ENCODE results near the gene BCAR1.

The BCAR1 gene

DNA sequence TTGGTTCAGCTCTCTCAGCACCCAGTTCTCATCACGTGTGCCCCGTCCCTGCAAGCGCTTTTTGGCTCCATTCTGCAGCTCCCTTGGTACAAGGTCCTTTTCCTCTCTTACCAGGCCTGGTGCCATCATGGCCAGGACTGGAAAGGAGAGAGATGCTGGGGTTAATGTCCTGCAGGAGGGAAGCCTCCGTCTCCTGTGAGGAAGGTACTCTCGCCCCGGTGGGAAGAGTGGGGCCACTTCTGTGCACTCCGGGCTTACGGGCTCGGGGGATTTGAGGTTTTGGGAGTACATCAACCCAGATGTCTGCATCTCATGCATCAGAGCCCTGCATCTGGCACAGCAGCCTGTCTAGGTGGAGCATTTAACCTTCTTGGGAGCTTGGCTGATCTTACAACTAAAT lies 54.6 kb downstream of the BCAR1 start:
- Histone ChIP-seq H3K27me3 (peaks cover 62% of the 10 kb centered on the region), H3K4me1 (ENCODE audit: control insufficient read depth in 1 of 2, insufficient read depth in 1 of 2, low read depth in 1 of 2, low read length in 1 of 2) (no peaks in the 10 kb centered on the region), H3K36me3 (no peaks in the 10 kb centered on the region), H3K9me3 (no peaks in the 10 kb centered on the region), H3K4me3 (ENCODE audit: low read depth in 1 of 2, low read length in 1 of 2) (no peak overlapping the region), H3K27ac (no peak overlapping the region)
- TF ChIP-seq, protein P1, sequence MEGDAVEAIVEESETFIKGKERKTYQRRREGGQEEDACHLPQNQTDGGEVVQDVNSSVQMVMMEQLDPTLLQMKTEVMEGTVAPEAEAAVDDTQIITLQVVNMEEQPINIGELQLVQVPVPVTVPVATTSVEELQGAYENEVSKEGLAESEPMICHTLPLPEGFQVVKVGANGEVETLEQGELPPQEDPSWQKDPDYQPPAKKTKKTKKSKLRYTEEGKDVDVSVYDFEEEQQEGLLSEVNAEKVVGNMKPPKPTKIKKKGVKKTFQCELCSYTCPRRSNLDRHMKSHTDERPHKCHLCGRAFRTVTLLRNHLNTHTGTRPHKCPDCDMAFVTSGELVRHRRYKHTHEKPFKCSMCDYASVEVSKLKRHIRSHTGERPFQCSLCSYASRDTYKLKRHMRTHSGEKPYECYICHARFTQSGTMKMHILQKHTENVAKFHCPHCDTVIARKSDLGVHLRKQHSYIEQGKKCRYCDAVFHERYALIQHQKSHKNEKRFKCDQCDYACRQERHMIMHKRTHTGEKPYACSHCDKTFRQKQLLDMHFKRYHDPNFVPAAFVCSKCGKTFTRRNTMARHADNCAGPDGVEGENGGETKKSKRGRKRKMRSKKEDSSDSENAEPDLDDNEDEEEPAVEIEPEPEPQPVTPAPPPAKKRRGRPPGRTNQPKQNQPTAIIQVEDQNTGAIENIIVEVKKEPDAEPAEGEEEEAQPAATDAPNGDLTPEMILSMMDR (IDR thresholded peaks at IDR 0.05) = no peak

DNA sequence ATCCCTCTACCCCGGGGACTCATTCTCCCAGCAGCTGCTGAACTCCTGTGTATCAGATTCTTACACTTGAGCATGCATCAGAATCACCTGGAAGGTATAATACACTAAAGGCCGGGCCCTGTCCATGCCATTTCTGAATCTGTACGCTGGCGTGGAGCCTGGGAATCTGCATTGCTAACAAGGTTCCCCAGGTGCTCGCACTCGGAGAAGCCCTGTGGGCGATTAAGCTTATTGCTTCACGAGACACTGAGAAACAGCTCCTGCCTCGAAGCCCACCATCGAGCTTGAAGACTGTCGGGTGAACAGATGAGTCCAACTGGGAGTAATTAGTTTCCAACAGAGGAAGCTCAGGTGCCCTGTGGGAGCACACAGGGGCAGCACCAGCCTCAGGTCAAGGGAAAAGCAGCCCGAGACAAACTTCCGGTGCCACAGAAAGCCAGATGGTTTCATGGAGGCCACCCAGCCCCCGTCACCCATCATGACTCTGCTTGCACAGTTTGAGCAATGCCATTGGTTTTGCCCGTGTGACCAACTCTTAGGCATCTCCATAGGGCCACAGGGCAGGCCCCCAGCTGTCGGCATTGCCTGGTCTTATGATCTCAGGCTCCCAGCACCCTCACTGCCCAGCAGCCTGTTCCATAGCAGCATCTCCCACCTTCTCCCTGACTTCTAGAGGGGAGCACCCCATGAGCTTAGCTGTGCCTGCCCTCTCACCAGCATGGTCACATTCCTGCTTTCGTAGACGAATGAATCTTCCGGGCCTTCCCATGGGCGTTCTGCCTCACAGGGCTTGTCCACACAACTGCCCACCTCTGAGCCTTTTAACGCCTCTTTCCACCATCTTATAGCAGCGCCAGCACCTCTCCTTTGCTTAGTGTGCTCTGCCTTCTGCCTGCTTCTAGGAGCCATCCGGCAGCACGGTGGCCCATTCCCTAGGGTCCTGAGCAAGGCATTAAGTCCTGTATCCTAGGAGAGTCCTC lies 55.3 kb downstream of the BCAR1 start:
- no peak overlapping the region for H3K4me3 ChIP-seq (ENCODE audit: low read depth in 1 of 2, low read length in 1 of 2)
- no peaks in the 10 kb centered on the region for H3K4me1 ChIP-seq (ENCODE audit: control insufficient read depth in 1 of 2, insufficient read depth in 1 of 2, low read depth in 1 of 2, low read length in 1 of 2)
- H3K36me3 ChIP-seq = no peaks in the 10 kb centered on the region
- TF ChIP-seq, protein P1 (IDR thresholded peaks at IDR 0.05) = no peak
- H3K9me3 ChIP-seq = no peaks in the 10 kb centered on the region
- peaks cover 64% of the 10 kb centered on the region for H3K27me3 ChIP-seq
- H3K27ac ChIP-seq = no peak overlapping the region

DNA sequence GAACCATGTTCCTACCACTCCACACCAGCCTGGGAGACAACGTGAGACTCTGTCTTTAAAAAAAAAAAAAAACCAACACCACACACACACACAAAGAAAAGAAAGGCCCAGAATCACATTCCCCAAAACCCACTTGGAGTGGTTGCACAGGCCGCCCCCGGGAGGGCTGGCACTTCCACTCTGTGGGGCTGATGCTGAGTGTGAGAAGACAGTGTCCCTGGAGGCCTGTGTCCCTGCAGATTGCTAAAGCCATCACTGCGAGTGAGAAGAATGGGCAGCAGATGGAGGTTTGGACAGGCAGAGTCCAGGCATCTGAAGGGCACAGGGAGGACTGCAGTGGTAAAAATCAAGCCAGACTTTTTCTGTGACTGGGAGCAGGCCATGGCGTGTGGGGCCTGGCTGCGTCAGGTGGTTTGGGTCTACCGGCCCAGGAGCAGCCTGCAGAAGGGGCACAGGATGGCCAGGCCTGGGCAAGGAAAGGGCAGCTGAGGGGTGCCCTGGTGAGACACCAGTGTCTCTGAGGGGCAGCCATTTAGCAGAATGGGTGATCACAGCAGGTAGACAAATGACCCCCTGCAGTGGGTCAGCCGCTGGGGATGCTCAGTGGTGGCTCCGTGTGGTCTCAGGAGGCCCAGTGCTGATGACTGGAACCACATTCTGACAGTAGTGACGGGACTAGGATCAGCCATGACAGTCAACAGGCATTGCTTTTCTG lies 57.5 kb downstream of the BCAR1 start:
- Histone ChIP-seq H3K4me1 (ENCODE audit: control insufficient read depth in 1 of 2, insufficient read depth in 1 of 2, low read depth in 1 of 2, low read length in 1 of 2) (no peaks in the 10 kb centered on the region), H3K36me3 (no peaks in the 10 kb centered on the region), H3K9me3 (no peaks in the 10 kb centered on the region), H3K4me3 (ENCODE audit: low read depth in 1 of 2, low read length in 1 of 2) (no peak overlapping the region), H3K27ac (no peak overlapping the region), H3K27me3 (peaks cover 73% of the 10 kb centered on the region)
- TF ChIP-seq, protein P1 (IDR thresholded peaks at IDR 0.05) = no peak

DNA sequence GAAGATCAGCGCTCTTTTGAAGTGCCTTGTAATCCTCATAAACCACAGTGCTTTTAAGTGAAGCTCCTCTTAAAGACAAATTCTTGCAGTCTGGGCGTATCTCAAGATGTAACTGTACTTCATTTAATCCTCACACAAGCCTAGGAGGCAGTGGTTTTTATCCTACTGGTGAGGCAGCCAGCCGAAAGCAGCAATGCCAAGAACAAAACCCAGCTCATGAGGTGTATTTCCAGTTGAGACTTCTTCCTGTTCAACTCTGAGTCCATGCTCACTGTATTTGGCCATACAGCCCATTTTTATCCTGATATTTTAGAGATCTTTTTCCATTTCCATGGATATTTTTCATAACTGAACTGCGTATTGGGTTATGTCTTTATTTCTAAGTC lies 58.2 kb downstream of the BCAR1 start:
- no peaks in the 10 kb centered on the region for H3K4me1 ChIP-seq (ENCODE audit: control insufficient read depth in 1 of 2, insufficient read depth in 1 of 2, low read depth in 1 of 2, low read length in 1 of 2)
- no peaks in the 10 kb centered on the region for H3K9me3 ChIP-seq
- H3K4me3 ChIP-seq (ENCODE audit: low read depth in 1 of 2, low read length in 1 of 2) = no peak overlapping the region
- H3K27ac ChIP-seq = no peak overlapping the region
- TF ChIP-seq, protein P1 (IDR thresholded peaks at IDR 0.05) = no peak
- H3K36me3 ChIP-seq = no peaks in the 10 kb centered on the region
- H3K27me3 ChIP-seq = peaks cover 75% of the 10 kb centered on the region

DNA sequence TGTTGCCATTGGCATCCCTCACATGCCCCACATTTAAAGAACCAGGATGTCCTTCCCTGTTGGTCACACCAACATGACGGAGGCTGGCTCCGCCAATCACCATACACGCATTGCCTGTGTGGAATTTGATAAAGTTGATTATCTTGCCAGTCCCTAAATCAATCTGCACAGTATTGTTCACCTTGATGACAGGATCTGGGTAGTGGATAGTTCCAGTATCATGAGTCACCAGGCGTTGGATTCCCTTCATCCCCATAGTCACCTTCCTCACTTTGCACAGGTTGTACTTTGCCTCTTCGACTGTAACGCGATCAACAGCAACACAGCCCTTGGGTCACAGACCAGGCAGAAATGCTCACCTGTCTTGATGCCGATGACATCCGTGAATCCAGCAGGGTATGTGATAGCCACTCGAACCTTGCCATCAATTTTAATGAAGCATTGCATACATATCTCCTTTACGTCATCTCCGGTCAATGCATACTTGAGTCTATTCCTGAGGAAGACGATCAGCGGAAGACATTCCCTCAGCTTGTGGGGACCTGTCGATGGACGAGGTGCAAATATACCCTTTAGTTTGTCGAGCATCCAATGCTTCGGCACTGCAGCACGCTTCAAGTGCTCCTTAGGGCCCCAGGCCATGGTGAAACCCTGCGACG lies 58.7 kb downstream of the BCAR1 start:
- H3K9me3 ChIP-seq = no peaks in the 10 kb centered on the region
- no peak overlapping the region for H3K27ac ChIP-seq
- H3K4me1 ChIP-seq (ENCODE audit: control insufficient read depth in 1 of 2, insufficient read depth in 1 of 2, low read depth in 1 of 2, low read length in 1 of 2) = peaks cover under 1 to 3% of the 10 kb centered on the region in 2 experiments
- H3K27me3 ChIP-seq = peaks cover 70% of the 10 kb centered on the region
- no peak overlapping the region for H3K4me3 ChIP-seq (ENCODE audit: low read depth in 1 of 2, low read length in 1 of 2)
- no peaks in the 10 kb centered on the region for H3K36me3 ChIP-seq
- TF ChIP-seq, protein P1 (IDR thresholded peaks at IDR 0.05) = no peak

Measured in neutrophil (primary cell).